ENCODE data around the gene MARK4.

GRCh38 chr19:45283443-45284033, 32.5 kb downstream of the MARK4 start:
- TF ChIP-seq EZH2 (IDR thresholded peaks at IDR 0.05; ENCODE audit: insufficient read depth, poor library complexity, severe bottlenecking) (no peak), EZH2phosphoT487 (IDR thresholded peaks at IDR 0.05; ENCODE audit: insufficient read depth, low read depth) (no peak)

All from GM23248 (cell line).